SK-MEL-5 (cell line): Measurements from ENCODE around the gene EVI5L. TPM values are rescaled to one million over a fixed set of nuclear protein-coding genes. Genes with fewer than 3 reads are reported as not detected.
"Not testable (repeated sequence)": the region's sequence is repeated elsewhere in the genome, so short reads cannot be mapped to it uniquely, and the experiment has no call there.

Source experiments
- DNase-seq: peaks from one replicate; pipeline ENCODE4 v3.0.0-alpha.2; 2016; ENCODE audit warnings: low read depth, low spot score
- in situ Hi-C: cut with HindIII; loops from 2 replicates; pipeline ENCODE4 v1.10.0; 2016; ENCODE audit warnings: low sequenced_read_pairs, high pct_unique_total_duplicates, low pct_unique_long_range_greater_than_20kb
- polyA plus RNA-seq, 2 experiments: library from polyadenylated mRNA; depleted of rRNA; stranded (reverse); fragments of >200 nt; gene quantifications; 2 replicates each; pipeline ENCODE4 v1.2.3, GENCODE V29; 2015
- total RNA-seq: library from RNA; depleted of rRNA; stranded (reverse); fragments of >200 nt; shearing (Covaris generic); gene quantifications from 2 replicates; pipeline ENCODE4 v1.2.3, GENCODE V29; 2014; rRNA removed

Gene EVI5L
- total RNA-seq = 4.8 and 7.2 TPM in 2 replicates
- polyA plus RNA-seq (2015; cell fraction: cytosol; rRNA removed) = 11.4 and 13.0 TPM in 2 replicates
- 10.7 and 12.2 TPM in 2 replicates for polyA plus RNA-seq (2015; cell fraction: nucleus; rRNA removed)

DNA sequence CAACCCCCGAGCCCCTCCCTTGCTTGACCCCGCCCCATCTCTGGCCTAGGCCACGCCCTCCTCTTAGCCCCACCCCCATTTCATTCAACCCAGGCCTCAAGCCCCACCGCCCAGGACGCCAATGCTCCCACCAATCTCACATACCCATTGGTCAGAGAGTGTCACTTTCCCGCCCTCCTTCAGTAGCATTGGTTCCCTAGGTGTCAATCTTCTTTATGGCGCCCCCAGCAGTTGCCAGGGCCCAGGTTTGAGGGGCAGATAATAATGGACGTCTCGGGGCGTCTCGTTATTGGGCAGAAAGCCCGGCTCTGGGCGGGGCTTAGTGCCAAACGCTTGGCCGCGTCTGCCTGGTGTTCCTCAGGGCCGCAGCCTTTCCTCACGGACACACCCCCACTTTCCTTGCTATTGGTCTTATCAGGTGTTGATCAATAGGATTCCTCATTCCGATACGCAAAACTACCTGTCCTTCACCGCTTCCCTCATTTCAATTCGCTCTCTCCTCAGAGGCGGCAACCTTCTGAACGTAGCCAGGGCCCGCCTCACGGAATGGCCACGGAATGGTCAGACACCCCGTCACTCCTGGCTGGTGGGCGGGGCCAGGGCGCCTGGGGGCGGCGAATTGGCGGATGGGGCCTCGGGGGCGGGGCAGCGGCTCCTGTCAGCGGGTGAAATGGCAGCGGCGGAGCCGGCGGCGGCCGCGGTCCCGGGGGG lies at the start of gene EVI5L:
Gene EVI5L, plus strand, starts transcription at position 658 of the 711 bp plus-strand sequence. CDS start 16,325 bp downstream, outside the sequence.
- peak; percentile 98 for DNase-seq
- in situ Hi-C loops = no loop called here

GRCh38 chr19:7781157-7781556 lies 48.9 kb upstream of the EVI5L start:
- no peak for DNase-seq
- in situ Hi-C loops = no loop called here

DNA sequence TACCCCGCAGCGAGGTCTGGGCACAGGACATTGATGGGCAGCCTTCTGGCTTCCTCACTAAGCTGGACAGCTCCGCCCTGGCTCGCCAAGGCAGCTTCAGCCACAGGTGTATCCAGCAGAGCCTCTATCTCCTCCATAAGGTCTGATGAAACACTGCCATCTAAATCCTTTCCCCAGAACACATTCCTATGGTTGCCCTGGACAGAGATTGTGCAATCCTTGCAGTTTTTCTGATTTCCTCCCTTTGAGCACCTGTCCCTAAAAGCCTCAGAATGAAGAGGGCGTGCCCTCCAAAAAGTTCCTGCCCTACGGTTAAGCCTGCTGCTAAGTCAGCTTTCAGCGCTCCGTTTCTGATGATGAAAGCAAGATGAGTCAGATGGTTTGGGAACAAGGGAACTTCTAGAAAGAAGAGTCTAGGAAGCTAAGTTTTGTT lies 46.0 kb upstream of the EVI5L start:
- in situ Hi-C loops = no loop called here

GRCh38 chr19:7784856-7785255 lies 45.2 kb upstream of the EVI5L start:
- in situ Hi-C loops = no loop called here

More for the DNA sequence above, 46.0 kb upstream of the EVI5L start:
- DNase-seq = peak; percentile 19

DNA sequence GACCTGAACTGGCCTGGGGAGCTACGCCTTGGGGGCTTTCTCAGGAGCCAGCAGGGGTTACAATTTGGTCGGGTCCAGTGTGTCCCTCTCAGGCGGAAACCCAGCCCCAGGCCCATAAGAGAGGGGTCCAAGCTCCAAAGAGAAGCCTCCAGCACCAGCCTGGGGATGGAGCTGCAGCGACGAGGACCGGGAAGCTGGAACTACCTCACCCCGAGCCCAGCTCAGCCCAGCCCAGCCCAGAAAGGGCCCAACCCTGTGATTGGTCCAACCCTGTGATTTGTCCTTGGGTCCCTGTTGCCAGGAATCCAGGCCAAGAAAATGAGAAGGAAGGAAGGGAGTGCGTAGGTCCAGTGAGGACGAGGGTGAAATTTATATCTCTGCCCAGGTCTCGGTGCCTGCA lies 42.9 kb upstream of the EVI5L start:
- in situ Hi-C loops = no loop called here
- no peak for DNase-seq

More at GRCh38 chr19:7784856-7785255, 45.2 kb upstream of the EVI5L start:
- DNase-seq = no peak

GRCh38 chr19:7787602-7788177 lies 42.3 kb upstream of the EVI5L start:
- in situ Hi-C loops = no loop called here
- DNase-seq = no peak

DNA sequence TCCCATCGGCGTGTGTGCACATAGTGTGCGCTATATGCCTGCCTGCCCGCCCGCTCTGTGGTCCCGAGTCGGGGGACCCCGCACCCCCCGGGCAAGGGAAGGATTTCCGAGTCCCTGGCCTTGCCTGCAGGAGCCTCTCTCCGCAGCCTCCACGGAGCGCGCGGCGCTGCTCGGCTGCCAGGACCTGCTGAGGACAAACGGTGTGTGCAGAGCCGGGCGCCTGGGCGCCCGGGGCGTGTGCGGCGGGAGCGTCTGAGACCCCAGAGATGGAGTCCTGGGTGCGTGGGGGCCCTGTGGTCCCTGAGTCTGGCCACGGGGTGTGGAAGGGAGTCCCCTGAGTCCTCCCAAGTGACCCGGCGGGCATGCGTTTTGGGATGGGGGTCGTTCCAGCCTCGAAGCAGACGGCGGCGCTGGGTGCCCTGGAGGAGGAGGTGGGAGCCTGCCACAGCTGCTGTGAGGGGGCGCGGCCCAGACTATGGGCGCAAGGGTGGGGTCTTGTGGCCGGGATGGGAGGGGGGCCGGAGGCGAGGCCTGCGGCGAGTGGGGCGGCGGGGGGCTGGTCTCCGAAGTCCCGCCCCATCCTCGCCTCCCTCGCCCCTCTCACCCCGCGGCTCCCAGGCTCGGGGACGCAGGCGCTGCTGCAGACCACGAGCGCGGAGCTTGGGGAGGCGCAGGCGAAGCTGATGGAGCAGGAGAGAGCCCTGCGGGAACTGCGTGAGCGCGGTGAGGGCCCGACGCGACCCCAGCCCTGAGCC lies 41.7 kb upstream of the EVI5L start:
- in situ Hi-C loops = no loop called here
- no peak for DNase-seq

DNA sequence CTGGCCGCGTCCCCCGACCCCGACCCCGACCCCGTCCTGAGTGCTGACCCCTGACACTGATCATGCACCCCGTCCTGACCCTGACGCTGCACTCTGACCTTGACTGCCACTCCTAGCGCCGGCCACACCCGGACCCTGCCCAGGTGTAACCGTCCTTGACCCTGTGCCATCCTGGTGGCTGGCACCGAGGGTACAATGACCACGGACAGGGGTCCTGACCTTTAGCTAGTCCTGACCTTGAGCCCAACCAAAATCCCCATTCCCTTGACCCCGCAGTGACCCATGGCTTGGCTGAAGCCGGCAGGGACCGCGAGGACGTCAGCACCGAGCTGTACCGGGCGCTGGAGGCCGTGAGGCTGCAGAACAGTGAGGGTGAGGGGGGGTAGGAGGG lies 41.1 kb upstream of the EVI5L start:
- in situ Hi-C loops = no loop called here
- no peak for DNase-seq

DNA sequence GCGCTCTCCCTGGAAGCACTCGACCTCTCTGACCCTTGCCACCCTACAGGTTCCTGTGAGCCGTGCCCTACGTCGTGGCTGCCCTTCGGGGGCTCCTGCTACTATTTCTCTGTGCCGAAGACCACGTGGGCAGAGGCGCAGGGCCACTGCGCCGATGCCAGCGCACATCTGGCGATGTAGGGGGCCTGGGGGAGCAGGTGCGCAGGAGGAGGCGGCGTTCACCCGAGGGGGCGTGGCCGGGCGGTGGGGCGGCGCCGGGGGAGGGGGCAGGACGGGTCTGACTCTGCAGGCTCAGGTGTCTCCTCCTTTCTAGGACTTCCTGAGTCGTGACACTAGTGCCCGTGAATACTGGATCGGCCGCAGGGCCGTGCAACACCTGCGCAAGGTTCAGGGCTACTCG lies 40.6 kb upstream of the EVI5L start:
- in situ Hi-C loops = no loop called here
- no peak for DNase-seq

DNA sequence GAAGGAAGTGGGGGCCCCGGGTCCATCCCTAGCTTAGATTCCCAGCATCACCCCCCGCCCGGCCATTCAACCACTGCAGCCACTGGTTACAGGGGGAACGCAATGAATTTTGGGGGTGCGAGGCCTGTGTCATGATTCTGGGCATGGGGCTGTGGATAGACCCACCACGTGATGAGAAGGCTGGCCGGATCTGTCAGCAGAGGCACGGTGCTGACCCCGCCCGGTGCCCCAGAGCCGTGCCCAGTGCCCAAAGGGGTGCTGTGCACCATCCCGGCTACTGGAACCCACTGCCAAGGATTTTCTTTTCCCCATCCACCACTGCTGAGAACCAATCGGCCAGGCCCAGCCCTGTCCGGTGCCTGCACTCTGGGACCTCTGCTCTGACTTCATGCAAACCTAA lies 39.6 kb upstream of the EVI5L start:
- in situ Hi-C loops = no loop called here

GRCh38 chr19:7792281-7792680 lies 37.7 kb upstream of the EVI5L start:
- in situ Hi-C loops = no loop called here
- DNase-seq = no peak

More for the DNA sequence above, 39.6 kb upstream of the EVI5L start:
- DNase-seq = no peak

DNA sequence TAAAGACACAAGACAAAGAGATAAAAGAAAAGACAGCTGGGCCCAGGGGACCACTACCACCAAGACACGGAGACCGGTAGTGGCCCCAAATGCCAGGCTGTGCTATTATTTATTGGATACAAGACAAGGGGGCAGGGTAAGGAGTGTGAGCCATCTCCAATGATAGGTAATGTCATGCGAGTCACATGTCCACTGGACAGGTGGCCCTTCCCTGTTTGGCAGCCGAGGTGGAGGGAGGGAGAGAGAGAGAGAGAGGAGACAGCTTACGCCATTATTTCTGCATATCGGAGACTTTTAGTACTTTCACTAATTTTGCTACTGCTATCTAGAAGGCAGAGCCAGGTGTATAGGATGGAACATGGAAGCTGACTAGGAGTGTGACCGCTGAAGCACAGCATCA lies 37.3 kb upstream of the EVI5L start:
- in situ Hi-C loops = not testable (repeated sequence)

GRCh38 chr19:7793493-7793892 lies 36.5 kb upstream of the EVI5L start:
- in situ Hi-C loops = no loop called here

More for the DNA sequence above, 37.3 kb upstream of the EVI5L start:
- DNase-seq = not testable (repeated sequence)

DNA sequence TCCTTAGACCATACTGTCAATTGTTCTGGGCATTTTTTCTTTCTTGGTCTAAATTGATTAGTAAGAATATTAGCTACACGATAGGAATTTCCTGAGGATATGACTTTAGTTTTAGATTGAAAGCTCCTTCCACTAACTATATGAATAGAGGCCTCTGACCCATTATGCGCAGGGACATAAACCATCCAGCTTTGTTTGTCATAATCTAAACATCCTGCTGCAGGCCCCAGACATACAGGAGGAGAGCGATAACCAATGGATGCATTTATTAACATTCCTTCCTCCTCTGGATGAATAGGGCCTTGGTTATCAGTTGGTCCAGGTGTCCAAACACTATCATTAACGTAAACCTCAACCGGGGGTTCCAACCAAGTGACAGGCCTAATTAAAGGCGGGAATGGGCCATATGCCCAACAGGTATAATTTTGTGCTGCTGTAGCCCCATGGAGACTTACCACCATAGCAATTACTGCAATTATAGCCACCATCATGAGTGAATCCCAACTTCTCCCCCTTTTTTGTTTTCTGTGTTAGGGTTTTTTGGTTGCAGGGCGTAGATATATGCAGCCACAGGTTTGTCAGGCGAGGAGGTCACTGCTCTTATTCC lies 34.4 kb upstream of the EVI5L start:
- no peak for DNase-seq
- in situ Hi-C loops = no loop called here

More at GRCh38 chr19:7793493-7793892, 36.5 kb upstream of the EVI5L start:
- no peak for DNase-seq

GRCh38 chr19:7799640-7800355 lies 30.2 kb upstream of the EVI5L start:
- peak; percentile 78 for DNase-seq
- in situ Hi-C loops = no loop called here

DNA sequence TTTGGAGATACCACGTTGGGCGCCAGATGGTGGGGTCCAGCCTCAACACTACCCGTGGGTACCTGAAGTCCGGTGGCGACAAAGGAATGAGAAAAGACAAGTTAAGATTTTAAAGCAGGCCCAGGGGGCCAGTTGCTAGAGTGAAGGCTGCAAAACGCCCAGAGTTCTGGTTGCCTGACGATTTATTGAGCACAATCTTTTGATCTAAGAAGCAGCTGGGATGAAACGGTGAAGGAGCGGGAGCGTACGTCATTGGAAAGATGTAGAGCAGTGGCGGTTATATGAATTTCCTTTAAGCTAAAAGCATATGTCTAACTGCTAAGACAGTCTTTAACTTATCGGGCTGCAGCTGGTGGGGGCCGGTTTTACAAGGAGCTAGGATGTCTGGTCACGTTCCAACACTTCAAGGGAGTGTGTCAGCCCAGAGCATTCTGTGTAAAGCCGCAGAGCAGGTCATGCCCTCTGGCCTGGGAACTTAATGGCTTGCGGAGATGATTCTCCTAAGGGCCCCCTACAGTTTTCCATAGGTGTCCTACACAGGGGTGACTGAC lies 28.9 kb upstream of the EVI5L start:
- in situ Hi-C loops = no loop called here

GRCh38 chr19:7806234-7806633 lies 23.8 kb upstream of the EVI5L start:
- no peak for DNase-seq

More for the DNA sequence above, 28.9 kb upstream of the EVI5L start:
- DNase-seq = no peak

More at GRCh38 chr19:7806234-7806633, 23.8 kb upstream of the EVI5L start:
- in situ Hi-C loops = no loop called here
